Neural crest cell (in vitro differentiated cells): ENCODE measurements around the gene PRR35. TPM values are rescaled to one million over a fixed set of nuclear protein-coding genes. Genes with fewer than 3 reads are reported as not detected.

ENCODE experiments used
- DNase-seq: peaks from one replicate; pipeline ENCODE4 v3.0.0; 2021; ENCODE audit warnings: low read depth, mixed read lengths, low spot score
- H3K27ac Mint-ChIP-seq: one replicate; pipeline ENCODE4 v1.8.0; 2021; ENCODE audit warnings: mild to moderate bottlenecking, mixed read lengths; ENCODE audit not compliant: unreplicated experiment
- H3K27me3 Mint-ChIP-seq: 2 replicates; pipeline ENCODE4 v1.8.0; 2021; ENCODE audit warnings: low read depth, mild to moderate bottlenecking, mixed read lengths
- H3K36me3 Mint-ChIP-seq: 2 replicates; pipeline ENCODE4 v1.8.0; 2021; ENCODE audit warnings: low read depth, mild to moderate bottlenecking, mixed read lengths
- H3K4me1 Mint-ChIP-seq: 2 replicates; pipeline ENCODE4 v1.8.0; 2021; ENCODE audit warnings: mixed read lengths
- H3K4me3 Mint-ChIP-seq: one replicate; pipeline ENCODE4 v1.8.0; 2021; ENCODE audit warnings: mild to moderate bottlenecking, mixed read lengths
- H3K9me3 Mint-ChIP-seq: 2 replicates; pipeline ENCODE4 v1.8.0; 2021; ENCODE audit warnings: mixed read lengths
- total RNA-seq: library from RNA; stranded (reverse); gene quantifications from 2 replicates; pipeline ENCODE4 v1.2.1, GENCODE V29; 2021
- TF ChIP-seq, protein P1 (sequence below): fragments of 200-600 bp; sonication (generic); conservative IDR thresholded peaks from 2 replicates; pipeline ENCODE4 v1.5.0; 2021; ENCODE audit warnings: antibody characterized with exemption, mild to moderate bottlenecking

Gene PRR35
- total RNA-seq, 1 donor from 2014 or later = not detected

DNA sequence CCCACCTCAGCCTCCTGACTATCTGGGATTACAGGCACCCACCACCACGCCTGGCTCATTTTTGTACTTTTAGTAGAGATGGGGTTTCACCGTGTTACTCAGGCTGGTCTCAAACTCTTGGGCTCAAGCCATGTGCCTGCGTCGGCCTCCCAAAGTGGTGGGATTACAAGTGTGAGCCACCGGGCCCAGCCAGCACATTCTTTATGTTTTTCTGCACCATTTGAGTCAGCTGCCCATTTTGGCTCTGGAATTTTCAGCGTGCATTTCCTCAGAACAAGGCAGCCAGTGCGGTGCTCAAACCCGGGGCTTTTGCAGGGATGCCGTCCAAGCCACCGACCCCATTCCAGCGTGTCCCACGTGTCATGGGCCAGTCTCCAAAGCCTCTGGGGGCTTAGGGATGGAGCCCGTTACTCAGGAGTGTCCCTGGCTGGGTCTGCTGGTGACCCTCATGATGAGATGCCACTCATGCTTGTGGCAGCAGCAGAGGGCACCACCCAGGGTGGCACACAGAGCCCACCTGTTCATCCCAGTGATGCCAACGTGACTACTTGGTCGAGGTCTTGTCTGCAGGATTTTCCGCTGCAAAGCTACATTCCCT is 26.0 kb downstream of the PRR35 start:
- Mint-ChIP-seq H3K36me3 (peaks cover 7% of the 10 kb centered on the region), H3K27ac (no peak overlapping the region), H3K4me1 (peaks cover 21% of the 10 kb centered on the region), H3K4me3 (peak overlapping the region; percentile 78), H3K9me3 (no peaks in the 10 kb centered on the region), H3K27me3 (peaks cover 33% of the 10 kb centered on the region)
- DNase-seq = no peak
- TF ChIP-seq, protein P1, sequence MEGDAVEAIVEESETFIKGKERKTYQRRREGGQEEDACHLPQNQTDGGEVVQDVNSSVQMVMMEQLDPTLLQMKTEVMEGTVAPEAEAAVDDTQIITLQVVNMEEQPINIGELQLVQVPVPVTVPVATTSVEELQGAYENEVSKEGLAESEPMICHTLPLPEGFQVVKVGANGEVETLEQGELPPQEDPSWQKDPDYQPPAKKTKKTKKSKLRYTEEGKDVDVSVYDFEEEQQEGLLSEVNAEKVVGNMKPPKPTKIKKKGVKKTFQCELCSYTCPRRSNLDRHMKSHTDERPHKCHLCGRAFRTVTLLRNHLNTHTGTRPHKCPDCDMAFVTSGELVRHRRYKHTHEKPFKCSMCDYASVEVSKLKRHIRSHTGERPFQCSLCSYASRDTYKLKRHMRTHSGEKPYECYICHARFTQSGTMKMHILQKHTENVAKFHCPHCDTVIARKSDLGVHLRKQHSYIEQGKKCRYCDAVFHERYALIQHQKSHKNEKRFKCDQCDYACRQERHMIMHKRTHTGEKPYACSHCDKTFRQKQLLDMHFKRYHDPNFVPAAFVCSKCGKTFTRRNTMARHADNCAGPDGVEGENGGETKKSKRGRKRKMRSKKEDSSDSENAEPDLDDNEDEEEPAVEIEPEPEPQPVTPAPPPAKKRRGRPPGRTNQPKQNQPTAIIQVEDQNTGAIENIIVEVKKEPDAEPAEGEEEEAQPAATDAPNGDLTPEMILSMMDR = no peak

DNA sequence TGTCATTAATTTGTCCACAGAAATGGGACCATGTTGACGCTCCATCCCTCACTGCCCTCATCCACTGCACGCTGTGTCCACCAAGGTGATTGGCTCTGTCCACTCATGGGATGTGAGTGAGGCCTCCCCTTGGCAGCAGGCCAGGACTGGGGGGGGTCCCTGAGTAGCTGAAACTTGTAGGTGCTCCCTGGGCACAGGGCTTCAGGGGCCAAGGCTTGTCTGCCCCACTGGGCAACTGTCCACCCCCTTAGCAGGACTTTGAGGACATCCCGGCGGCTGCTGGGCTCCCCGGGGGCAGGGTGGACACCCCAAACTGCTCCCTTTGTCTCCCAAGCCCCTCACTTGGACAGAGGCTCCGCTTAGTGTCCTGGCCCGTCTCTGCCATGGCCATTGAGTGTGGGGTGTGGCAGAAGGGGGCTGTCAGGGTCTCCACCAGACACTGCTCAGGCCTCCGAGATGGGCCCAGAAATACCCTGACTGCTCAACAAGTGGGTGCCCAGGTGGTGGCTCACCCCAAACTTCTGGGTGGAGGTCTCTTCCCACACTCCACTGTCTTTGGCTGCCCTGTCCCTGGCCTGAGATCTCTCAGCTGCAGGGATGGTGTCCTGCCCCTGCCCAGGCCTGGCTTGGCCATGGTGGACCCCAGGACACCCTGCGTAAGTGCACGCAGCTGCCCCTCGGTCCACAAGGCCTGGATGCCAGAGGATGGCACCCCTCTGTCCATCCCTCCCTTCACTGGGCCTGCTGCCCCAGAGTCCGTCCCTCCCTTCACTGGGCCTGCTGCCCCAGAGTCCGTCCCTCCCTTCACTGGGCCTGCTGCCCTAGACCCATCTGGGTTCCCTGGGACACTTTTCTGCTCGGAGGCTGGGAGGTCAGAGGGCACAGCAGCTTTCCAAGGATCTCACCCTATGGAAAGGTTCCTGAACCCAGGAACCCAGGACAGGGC is 26.7 kb downstream of the PRR35 start:
- Mint-ChIP-seq H3K27ac (peak overlapping the region; percentile 71), H3K9me3 (no peaks in the 10 kb centered on the region), H3K36me3 (peaks cover 7% of the 10 kb centered on the region), H3K27me3 (peaks cover 34% of the 10 kb centered on the region), H3K4me3 (peak overlapping the region; percentile 97), H3K4me1 (peaks cover 23% of the 10 kb centered on the region)
- TF ChIP-seq, protein P1 = no peak
- DNase-seq = no peak

DNA sequence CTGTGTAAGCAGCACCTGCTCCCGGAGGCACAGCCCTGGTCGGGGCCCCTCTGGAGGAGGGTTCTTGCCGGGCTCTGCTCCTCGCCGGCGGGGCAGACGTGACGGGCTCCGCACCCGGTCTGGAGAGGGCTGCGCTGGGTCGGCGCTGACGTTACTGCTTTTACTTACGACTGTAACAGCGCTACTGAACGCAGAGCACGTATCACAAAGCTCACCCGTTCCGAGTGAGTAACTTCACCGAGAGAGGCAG is 28.4 kb downstream of the PRR35 start:
- H3K27ac Mint-ChIP-seq = peak overlapping the region; percentile 99

DNA sequence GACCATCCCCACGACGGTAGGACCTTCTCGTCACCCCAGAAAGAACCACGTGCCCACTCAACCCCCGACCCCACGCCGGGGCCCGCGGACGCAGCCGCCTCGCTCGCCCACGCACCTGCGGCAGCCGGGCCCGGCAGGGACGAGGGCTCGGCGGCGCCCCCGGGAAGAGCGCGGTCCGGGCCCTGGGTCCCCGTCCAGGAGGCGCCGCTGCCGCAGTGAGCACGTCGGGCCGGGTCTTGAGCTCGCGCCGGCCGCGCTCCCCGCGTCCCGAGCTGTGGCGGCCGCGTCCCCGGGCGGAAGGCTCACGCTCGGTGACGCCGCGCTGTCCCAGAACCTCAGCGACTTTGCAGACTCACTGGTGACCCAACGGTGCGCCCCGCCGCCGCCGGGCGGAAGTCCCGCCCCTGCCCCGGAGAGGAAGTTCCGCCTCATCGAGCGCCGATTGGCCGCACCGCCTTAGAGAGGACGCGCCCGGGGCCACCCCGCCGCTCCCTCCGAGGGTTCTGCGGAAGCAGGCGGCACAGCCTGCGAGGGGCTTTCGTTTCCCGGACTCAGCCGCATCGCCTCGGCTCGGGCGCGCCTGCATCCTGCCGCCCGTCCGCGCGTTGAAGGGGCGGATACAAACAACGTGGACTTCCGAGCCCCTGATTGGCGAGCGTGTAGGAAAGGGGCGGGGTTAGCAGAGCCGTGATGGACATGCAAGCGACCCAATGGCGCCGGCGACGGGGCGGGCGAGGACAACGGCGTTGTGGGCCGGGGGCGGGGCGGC is 28.9 kb downstream of the PRR35 start:
- TF ChIP-seq, protein P1 = no peak
- DNase-seq = peak; percentile 98
- Mint-ChIP-seq H3K4me3 (peak overlapping the region; percentile 97), H3K27me3 (peaks cover 34% of the 10 kb centered on the region), H3K9me3 (no peaks in the 10 kb centered on the region), H3K27ac (peak overlapping the region; percentile 99), H3K36me3 (peaks cover 7% of the 10 kb centered on the region), H3K4me1 (peaks cover 26% of the 10 kb centered on the region)

More for the DNA sequence above, 28.4 kb downstream of the PRR35 start:
- Mint-ChIP-seq H3K4me1 (peaks cover 25% of the 10 kb centered on the region), H3K27me3 (peaks cover 34% of the 10 kb centered on the region), H3K9me3 (no peaks in the 10 kb centered on the region), H3K4me3 (peak overlapping the region; percentile 97), H3K36me3 (peaks cover 7% of the 10 kb centered on the region)
- peak; percentile 48 for DNase-seq
- TF ChIP-seq, protein P1 = no peak

DNA sequence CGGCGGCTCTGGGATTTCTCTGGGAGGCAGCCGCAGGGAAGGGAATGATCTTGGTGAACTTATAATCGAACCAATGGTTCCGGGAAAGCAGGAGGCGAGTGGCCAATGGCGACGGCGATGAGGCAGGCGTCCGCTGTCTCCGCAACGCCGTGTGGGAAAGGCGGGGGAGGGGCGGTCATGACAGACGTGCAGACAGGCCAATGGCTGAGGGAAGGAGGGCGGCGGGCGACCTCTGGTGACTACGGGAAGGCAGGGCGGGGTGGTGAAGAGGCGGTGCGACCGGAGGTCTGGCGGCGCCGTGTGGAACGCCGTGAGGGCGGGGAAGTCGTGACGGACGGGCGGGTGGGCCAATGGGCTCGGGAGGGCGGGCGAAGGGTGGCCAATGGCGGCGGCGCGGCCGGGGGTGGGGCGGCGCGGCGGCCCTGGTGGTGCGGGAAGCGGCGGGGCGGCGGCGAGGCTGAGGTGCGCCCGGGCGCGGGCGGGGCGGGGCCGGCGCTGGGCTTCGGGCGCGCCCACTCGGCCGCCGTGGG is 29.5 kb downstream of the PRR35 start, which contains the start of gene RAB40C:
TSS of gene RAB40C (plus strand) at position 409 of the 530 bp plus-strand sequence. CDS start 226 bp downstream, outside the sequence.
- Mint-ChIP-seq H3K27me3 (peaks cover 34% of the 10 kb centered on the region), H3K27ac (peak within 1 kb of the TSS; percentile 99), H3K36me3 (peaks cover 7% of the 10 kb centered on the region), H3K4me3 (peak within 1 kb of the TSS; percentile 95), H3K4me1 (peaks cover 26% of the 10 kb centered on the region), H3K9me3 (no peaks in the 10 kb centered on the region)
- TF ChIP-seq, protein P1 = peak; percentile 15
- peak; percentile 99 for DNase-seq
